NCI-H1092 (cell line): ENCODE data around the gene MARCHF10.

Experiments used
- DNase-seq: peaks from one replicate; lab custom pipeline; 2025; lab: John Stamatoyannopoulos, UW

Gene MARCHF10

GRCh38 chr17:62658136-62658920, 149.8 kb downstream of the MARCHF10 start:
- no peak for DNase-seq

- DNase-seq = no peak
Observed at GRCh38 chr17:62657690-62658089, 150.4 kb downstream of the MARCHF10 start.

- DNase-seq = no peak
Observed at GRCh38 chr17:62657145-62657665, 150.9 kb downstream of the MARCHF10 start.

- DNase-seq = no peak
Observed at GRCh38 chr17:62656446-62656845, 151.7 kb downstream of the MARCHF10 start.

- no peak for DNase-seq
Observed at GRCh38 chr17:62655656-62656055, 152.5 kb downstream of the MARCHF10 start.

GRCh38 chr17:62653826-62654761, 154.0 kb downstream of the MARCHF10 start:
- no peak for DNase-seq

GRCh38 chr17:62653002-62653825, 154.9 kb downstream of the MARCHF10 start:
- DNase-seq = peak; percentile 79

- peak; percentile 79 for DNase-seq
Observed at GRCh38 chr17:62652251-62653001, 155.7 kb downstream of the MARCHF10 start.
